ENCODE results near the gene MIDN.

DNA sequence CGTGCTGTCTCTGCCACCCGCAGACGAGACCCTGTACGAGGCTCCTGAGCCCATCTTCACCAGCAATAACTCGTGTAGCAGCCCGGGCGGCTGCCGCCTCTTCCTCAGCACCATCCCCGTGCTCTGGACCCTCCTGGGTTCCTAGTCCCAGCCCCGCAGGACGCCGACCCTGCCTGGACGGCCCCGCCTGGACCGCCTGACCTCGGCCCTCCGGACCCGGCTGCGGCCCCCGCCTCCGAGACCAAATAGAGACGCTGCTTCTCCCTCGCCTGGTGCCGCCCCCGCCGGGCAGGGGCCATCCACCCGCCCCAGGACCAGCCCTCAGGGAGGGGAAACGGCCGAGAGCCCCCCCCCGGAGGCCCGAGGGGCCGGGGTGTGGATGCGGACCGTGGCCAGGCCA lies 51.4 kb downstream of the MIDN start:
- no peak for TF ChIP-seq POLR2A (IDR thresholded peaks at IDR 0.05)
- TF ChIP-seq POLR2AphosphoS5 (IDR thresholded peaks at IDR 0.05; ENCODE audit: insufficient read depth in 1 of 2, low read depth in 1 of 2) = no peak
- TF ChIP-seq, protein P1, sequence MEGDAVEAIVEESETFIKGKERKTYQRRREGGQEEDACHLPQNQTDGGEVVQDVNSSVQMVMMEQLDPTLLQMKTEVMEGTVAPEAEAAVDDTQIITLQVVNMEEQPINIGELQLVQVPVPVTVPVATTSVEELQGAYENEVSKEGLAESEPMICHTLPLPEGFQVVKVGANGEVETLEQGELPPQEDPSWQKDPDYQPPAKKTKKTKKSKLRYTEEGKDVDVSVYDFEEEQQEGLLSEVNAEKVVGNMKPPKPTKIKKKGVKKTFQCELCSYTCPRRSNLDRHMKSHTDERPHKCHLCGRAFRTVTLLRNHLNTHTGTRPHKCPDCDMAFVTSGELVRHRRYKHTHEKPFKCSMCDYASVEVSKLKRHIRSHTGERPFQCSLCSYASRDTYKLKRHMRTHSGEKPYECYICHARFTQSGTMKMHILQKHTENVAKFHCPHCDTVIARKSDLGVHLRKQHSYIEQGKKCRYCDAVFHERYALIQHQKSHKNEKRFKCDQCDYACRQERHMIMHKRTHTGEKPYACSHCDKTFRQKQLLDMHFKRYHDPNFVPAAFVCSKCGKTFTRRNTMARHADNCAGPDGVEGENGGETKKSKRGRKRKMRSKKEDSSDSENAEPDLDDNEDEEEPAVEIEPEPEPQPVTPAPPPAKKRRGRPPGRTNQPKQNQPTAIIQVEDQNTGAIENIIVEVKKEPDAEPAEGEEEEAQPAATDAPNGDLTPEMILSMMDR (IDR thresholded peaks at IDR 0.05) = no peak

Measured in vagina (tissue), 2 donors.